ENCODE data around the gene CNOT8.

Gene CNOT8

GRCh38 chr5:154923441-154924430, 65.3 kb downstream of the CNOT8 start:
- DNase-seq (ENCODE audit: low read depth, low spot score): no peak
